K562 (cell line): Measurements from ENCODE around the gene MGA. TPM values are rescaled to one million over a fixed set of nuclear protein-coding genes. Genes with fewer than 3 reads are reported as not detected.

Experiments
- DIDO1 ChIP-seq: fragments of 450-650 bp; IDR thresholded peaks from 2 replicates; pipeline ENCODE4 v1.6.1; 2016; ENCODE audit warnings: low read depth, missing biosample characterization, missing genetic modification characterization
- DNMT1 ChIP-seq: fragments of 450-650 bp; IDR thresholded peaks from 2 replicates; pipeline ENCODE4 v1.6.1; 2016; ENCODE audit warnings: antibody characterized with exemption, mild to moderate bottlenecking
- ELF4 ChIP-seq: fragments of 450-650 bp; formaldehyde crosslinking; IDR thresholded peaks from 2 replicates; pipeline ENCODE4 v1.4.0; 2022; ENCODE audit warnings: missing genetic modification characterization
- ETS2 ChIP-seq: IDR thresholded peaks from 2 replicates; pipeline ENCODE4 v1.6.1; 2016; ENCODE audit warnings: borderline replicate concordance, missing genetic modification characterization, mild to moderate bottlenecking, moderate library complexity, missing compliant biosample characterization; ENCODE audit not compliant: poor library complexity, severe bottlenecking
- IFI16 ChIP-seq: fragments of 250-450 bp; sonication (Bioruptor Pico); IDR thresholded peaks from 2 replicates; pipeline ENCODE4 v2.1.2; 2022; ENCODE audit warnings: mild to moderate bottlenecking, inconsistent platforms
- LEF1 ChIP-seq: fragments of 450-650 bp; IDR thresholded peaks from 2 replicates; pipeline ENCODE4 v1.6.1; 2016; ENCODE audit warnings: mild to moderate bottlenecking
- MAFG ChIP-seq: fragments of 450-650 bp; conservative IDR thresholded peaks from 2 replicates; pipeline ENCODE4 v1.6.1; 2016; ENCODE audit warnings: missing genetic modification characterization, missing compliant biosample characterization
- NR2F6 ChIP-seq: fragments of 450-650 bp; formaldehyde crosslinking; IDR thresholded peaks from 2 replicates; pipeline ENCODE4 v1.4.0; 2020; ENCODE audit warnings: mild to moderate bottlenecking
- RBM39 ChIP-seq: fragments of 200-400 bp; formaldehyde crosslinking; optimal IDR thresholded peaks from 2 replicates; pipeline ENCODE3; 2018; ENCODE audit warnings: low read depth, low read length
- SNRNP70 ChIP-seq: fragments of 200-400 bp; formaldehyde crosslinking; optimal IDR thresholded peaks from 2 replicates; pipeline ENCODE3; 2017; ENCODE audit warnings: low read depth, low read length
- WHSC1 ChIP-seq: IDR thresholded peaks from one replicate; pipeline ENCODE4 v1.6.1; 2012; ENCODE audit warnings: low read length, control low read depth, inconsistent platforms
- ZC3H8 ChIP-seq: fragments of 450-650 bp; IDR thresholded peaks from 2 replicates; pipeline ENCODE4 v1.6.1; 2017
- ZNF134 ChIP-seq: fragments of 250-450 bp; sonication (Bioruptor Pico); conservative IDR thresholded peaks from 2 replicates; pipeline ENCODE4 v1.4.0; 2020
- ZNF324 ChIP-seq: fragments of 250-450 bp; sonication (Bioruptor Pico); IDR thresholded peaks from 2 replicates; pipeline ENCODE4 v1.4.0; 2020; ENCODE audit warnings: mild to moderate bottlenecking
- ZNF384 ChIP-seq: IDR thresholded peaks from 2 replicates; pipeline ENCODE4 v1.6.1; 2012; ENCODE audit warnings: low read depth, low read length, improper control_type of control experiment
- polyA plus RNA-seq, 8 experiments: library from polyadenylated mRNA; depleted of rRNA in 4 of 8; stranded (reverse) in 5 of 8; unstranded in 3 of 8; fragments of >200 nt; fragmentation: Nextera tagmentation in 2 of 8; fragmentation: Illumina TruSeq in 1 of 8; extraction: Ambion mirVana in 2 of 8; extraction: Trizol in 1 of 8; gene quantifications; 2 replicates each; pipeline versions ENCODE4 v1.2.1 to v1.2.3, GENCODE V29; 2011 to 2014; ENCODE audit warnings: inconsistent platforms in 1 of 8, missing spikeins in 1 of 8
- total RNA-seq, 7 experiments: library from RNA; depleted of rRNA in 6 of 7; stranded (reverse); fragments of >200 nt in 6 of 7; fragmentation: Illumina TruSeq in 2 of 7; extraction: Trizol in 2 of 7; gene quantifications; 2 replicates each; pipeline versions ENCODE4 v1.2.1 to v1.2.3, GENCODE V29; 2011 to 2021; ENCODE audit warnings: low replicate concordance in 1 of 7
- TF ChIP-seq, protein P1 (sequence below): fragments of 450-650 bp; conservative IDR thresholded peaks from 2 replicates; pipeline ENCODE4 v1.6.1; 2016; ENCODE audit warnings: missing genetic modification characterization, low read depth, mild to moderate bottlenecking, missing compliant biosample characterization, moderate library complexity
- TF ChIP-seq, protein P2 (sequence below): IDR thresholded peaks from 2 replicates; pipeline ENCODE4 v1.6.1; 2011; ENCODE audit warnings: borderline replicate concordance, low read depth, mild to moderate bottlenecking, moderate library complexity, low read length; ENCODE audit not compliant: insufficient read depth, poor library complexity, severe bottlenecking
- TF ChIP-seq, protein P3 (sequence below): sonication (generic); formaldehyde crosslinking; IDR thresholded peaks from 2 replicates; pipeline ENCODE4 v1.8.1; 2022; ENCODE audit warnings: missing genetic modification reagents
- TF ChIP-seq, protein P4 (sequence below): sonication (generic); formaldehyde crosslinking; IDR thresholded peaks from 2 replicates; pipeline ENCODE4 v1.8.0; 2022; ENCODE audit warnings: mild to moderate bottlenecking, low read depth, missing genetic modification reagents
- TF ChIP-seq, protein P5 (sequence below): sonication (generic); formaldehyde crosslinking; IDR thresholded peaks from 2 replicates; pipeline ENCODE4 v1.8.1; 2023; ENCODE audit warnings: mild to moderate bottlenecking, missing genetic modification reagents

MGA gene
- total and polyA plus RNA-seq, 9 of the 15 experiments (the other 6 are each of a cell fraction or from before 2014, with no cell fraction given): 4.7 to 56.1 (median 21.1) TPM

DNA sequence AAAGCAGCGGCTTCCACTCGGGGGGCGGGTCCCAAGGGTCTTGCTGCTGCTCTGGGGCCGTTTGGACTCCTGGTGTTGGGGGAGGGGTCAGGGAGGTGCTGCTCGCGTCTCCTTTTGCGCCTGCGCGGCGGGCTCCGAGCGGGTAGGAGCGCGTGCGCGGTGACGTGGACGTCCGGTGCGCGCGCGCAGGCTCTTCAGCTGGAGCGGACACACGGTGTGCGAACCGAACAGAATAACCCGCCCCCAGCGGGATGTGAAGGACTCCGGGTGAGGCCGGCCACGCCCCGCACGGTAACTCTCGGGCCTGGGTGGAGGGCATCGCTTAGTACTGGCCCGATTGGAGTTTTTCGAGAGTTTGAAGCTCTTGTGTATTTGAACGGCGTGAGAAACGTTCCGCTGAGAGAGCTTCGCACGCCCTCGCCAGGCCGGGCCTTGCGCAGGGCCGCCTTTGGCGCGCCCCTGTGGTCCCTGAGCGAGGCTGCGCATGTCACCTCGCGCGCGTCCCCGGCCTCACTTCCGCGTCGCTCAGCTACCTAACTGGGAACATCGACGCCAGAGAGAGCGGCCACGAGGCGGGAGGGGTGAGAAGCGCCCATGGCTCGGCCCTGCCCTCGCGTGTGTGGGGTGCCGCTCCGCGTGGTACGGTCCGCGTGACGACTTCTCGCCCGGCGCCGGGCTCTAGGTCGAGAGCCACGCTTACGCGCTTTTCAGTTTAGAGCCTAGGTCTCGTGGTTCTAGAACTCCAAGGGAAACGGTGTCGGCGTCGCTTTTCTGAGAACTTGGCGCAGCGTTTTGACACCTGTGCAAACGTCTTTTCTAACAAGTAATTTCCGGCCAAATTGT, at the start of gene MGA (continued):
- TF ChIP-seq, protein P1, sequence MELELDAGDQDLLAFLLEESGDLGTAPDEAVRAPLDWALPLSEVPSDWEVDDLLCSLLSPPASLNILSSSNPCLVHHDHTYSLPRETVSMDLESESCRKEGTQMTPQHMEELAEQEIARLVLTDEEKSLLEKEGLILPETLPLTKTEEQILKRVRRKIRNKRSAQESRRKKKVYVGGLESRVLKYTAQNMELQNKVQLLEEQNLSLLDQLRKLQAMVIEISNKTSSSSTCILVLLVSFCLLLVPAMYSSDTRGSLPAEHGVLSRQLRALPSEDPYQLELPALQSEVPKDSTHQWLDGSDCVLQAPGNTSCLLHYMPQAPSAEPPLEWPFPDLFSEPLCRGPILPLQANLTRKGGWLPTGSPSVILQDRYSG (tag): no peak; the same call in 1 of the 2 replicates
- no peak for TF ChIP-seq SNRNP70
- TF ChIP-seq, protein P2, sequence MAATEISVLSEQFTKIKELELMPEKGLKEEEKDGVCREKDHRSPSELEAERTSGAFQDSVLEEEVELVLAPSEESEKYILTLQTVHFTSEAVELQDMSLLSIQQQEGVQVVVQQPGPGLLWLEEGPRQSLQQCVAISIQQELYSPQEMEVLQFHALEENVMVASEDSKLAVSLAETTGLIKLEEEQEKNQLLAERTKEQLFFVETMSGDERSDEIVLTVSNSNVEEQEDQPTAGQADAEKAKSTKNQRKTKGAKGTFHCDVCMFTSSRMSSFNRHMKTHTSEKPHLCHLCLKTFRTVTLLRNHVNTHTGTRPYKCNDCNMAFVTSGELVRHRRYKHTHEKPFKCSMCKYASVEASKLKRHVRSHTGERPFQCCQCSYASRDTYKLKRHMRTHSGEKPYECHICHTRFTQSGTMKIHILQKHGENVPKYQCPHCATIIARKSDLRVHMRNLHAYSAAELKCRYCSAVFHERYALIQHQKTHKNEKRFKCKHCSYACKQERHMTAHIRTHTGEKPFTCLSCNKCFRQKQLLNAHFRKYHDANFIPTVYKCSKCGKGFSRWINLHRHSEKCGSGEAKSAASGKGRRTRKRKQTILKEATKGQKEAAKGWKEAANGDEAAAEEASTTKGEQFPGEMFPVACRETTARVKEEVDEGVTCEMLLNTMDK: peak; percentile 68
- no peak for TF ChIP-seq ZC3H8
- TF ChIP-seq WHSC1: no peak
- TF ChIP-seq DIDO1 (tag): no peak
- no peak for TF ChIP-seq IFI16 (CRISPR knock-in tag)
- TF ChIP-seq LEF1: no peak
- TF ChIP-seq, protein P3, sequence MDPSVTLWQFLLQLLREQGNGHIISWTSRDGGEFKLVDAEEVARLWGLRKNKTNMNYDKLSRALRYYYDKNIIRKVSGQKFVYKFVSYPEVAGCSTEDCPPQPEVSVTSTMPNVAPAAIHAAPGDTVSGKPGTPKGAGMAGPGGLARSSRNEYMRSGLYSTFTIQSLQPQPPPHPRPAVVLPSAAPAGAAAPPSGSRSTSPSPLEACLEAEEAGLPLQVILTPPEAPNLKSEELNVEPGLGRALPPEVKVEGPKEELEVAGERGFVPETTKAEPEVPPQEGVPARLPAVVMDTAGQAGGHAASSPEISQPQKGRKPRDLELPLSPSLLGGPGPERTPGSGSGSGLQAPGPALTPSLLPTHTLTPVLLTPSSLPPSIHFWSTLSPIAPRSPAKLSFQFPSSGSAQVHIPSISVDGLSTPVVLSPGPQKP (CRISPR knock-in tag): 0 out of 2 replicates have a peak, but pooled peaks have one; percentile 18
- TF ChIP-seq NR2F6: no peak
- TF ChIP-seq MAFG (tag): no peak
- TF ChIP-seq ZNF134: no peak
- TF ChIP-seq, protein P4, sequence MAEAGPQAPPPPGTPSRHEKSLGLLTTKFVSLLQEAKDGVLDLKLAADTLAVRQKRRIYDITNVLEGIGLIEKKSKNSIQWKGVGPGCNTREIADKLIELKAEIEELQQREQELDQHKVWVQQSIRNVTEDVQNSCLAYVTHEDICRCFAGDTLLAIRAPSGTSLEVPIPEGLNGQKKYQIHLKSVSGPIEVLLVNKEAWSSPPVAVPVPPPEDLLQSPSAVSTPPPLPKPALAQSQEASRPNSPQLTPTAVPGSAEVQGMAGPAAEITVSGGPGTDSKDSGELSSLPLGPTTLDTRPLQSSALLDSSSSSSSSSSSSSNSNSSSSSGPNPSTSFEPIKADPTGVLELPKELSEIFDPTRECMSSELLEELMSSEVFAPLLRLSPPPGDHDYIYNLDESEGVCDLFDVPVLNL (CRISPR knock-in tag): peak; percentile 94
- TF ChIP-seq DNMT1: no peak
- no peak; the same call in 1 of the 2 replicates for TF ChIP-seq ZNF384
- no peak for TF ChIP-seq ETS2
- TF ChIP-seq RBM39: no peak
- no peak for TF ChIP-seq ZNF324 (CRISPR knock-in tag)
- TF ChIP-seq, protein P5, sequence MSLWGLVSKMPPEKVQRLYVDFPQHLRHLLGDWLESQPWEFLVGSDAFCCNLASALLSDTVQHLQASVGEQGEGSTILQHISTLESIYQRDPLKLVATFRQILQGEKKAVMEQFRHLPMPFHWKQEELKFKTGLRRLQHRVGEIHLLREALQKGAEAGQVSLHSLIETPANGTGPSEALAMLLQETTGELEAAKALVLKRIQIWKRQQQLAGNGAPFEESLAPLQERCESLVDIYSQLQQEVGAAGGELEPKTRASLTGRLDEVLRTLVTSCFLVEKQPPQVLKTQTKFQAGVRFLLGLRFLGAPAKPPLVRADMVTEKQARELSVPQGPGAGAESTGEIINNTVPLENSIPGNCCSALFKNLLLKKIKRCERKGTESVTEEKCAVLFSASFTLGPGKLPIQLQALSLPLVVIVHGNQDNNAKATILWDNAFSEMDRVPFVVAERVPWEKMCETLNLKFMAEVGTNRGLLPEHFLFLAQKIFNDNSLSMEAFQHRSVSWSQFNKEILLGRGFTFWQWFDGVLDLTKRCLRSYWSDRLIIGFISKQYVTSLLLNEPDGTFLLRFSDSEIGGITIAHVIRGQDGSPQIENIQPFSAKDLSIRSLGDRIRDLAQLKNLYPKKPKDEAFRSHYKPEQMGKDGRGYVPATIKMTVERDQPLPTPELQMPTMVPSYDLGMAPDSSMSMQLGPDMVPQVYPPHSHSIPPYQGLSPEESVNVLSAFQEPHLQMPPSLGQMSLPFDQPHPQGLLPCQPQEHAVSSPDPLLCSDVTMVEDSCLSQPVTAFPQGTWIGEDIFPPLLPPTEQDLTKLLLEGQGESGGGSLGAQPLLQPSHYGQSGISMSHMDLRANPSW (CRISPR knock-in tag): peak; percentile 65; the same call in 1 of the 2 replicates
- peak; percentile 96 for TF ChIP-seq ELF4 (CRISPR knock-in tag)
